ENCODE data around the gene RAB7A.

RAB7A gene

GRCh38 chr3:128835096-128835495 is 109.1 kb downstream of the RAB7A start:
- FAIRE-seq (no peak), DNase-seq (ENCODE audit: insufficient read length) (no peak)
- TF ChIP-seq POLR2A (IDR thresholded peaks at IDR 0.05; ENCODE audit: low read depth, low read length) (no peak), TAF1 (IDR thresholded peaks at IDR 0.05; ENCODE audit: borderline replicate concordance, low read depth, low read length) (no peak), POLR2AphosphoS5 (IDR thresholded peaks at IDR 0.05; ENCODE audit: low read depth, low read length) (no peak)

- no peak for DNase-seq (ENCODE audit: insufficient read length)
- FAIRE-seq = no peak
- TF ChIP-seq TAF1 (IDR thresholded peaks at IDR 0.05; ENCODE audit: borderline replicate concordance, low read depth, low read length) (no peak), POLR2A (IDR thresholded peaks at IDR 0.05; ENCODE audit: low read depth, low read length) (no peak), POLR2AphosphoS5 (IDR thresholded peaks at IDR 0.05; ENCODE audit: low read depth, low read length) (no peak)
Measured at GRCh38 chr3:128841926-128842920, 116.2 kb downstream of the RAB7A start.

GRCh38 chr3:128844502-128844901 is 118.5 kb downstream of the RAB7A start:
- TF ChIP-seq TAF1 (IDR thresholded peaks at IDR 0.05; ENCODE audit: borderline replicate concordance, low read depth, low read length) (no peak), POLR2A (IDR thresholded peaks at IDR 0.05; ENCODE audit: low read depth, low read length) (no peak), POLR2AphosphoS5 (IDR thresholded peaks at IDR 0.05; ENCODE audit: low read depth, low read length) (no peak)
- DNase-seq (ENCODE audit: insufficient read length) (no peak), FAIRE-seq (no peak)

GRCh38 chr3:128845119-128845777 is 119.3 kb downstream of the RAB7A start:
- no peak for TF ChIP-seq POLR2AphosphoS5 (IDR thresholded peaks at IDR 0.05; ENCODE audit: low read depth, low read length)
- TF ChIP-seq TAF1 (IDR thresholded peaks at IDR 0.05; ENCODE audit: borderline replicate concordance, low read depth, low read length) = no peak
- no peak for TF ChIP-seq POLR2A (IDR thresholded peaks at IDR 0.05; ENCODE audit: low read depth, low read length)
- no peak for FAIRE-seq
- no peak for DNase-seq (ENCODE audit: insufficient read length)

- peak; percentile 88 for DNase-seq (ENCODE audit: insufficient read length)
- peak; percentile 89 for FAIRE-seq
- TF ChIP-seq POLR2A (IDR thresholded peaks at IDR 0.05; ENCODE audit: low read depth, low read length) (no peak; the same call in 1 of the 2 replicates), TAF1 (IDR thresholded peaks at IDR 0.05; ENCODE audit: borderline replicate concordance, low read depth, low read length) (no peak), POLR2AphosphoS5 (IDR thresholded peaks at IDR 0.05; ENCODE audit: low read depth, low read length) (no peak)
Measured at GRCh38 chr3:128845778-128846485, 119.9 kb downstream of the RAB7A start.

GRCh38 chr3:128846486-128846891 is 120.5 kb downstream of the RAB7A start:
- DNase-seq (ENCODE audit: insufficient read length) = no peak

GRCh38 chr3:128847666-128848370 is 121.8 kb downstream of the RAB7A start:
- TF ChIP-seq TAF1 (IDR thresholded peaks at IDR 0.05; ENCODE audit: borderline replicate concordance, low read depth, low read length) = no peak
- no peak for TF ChIP-seq POLR2AphosphoS5 (IDR thresholded peaks at IDR 0.05; ENCODE audit: low read depth, low read length)
- TF ChIP-seq POLR2A (IDR thresholded peaks at IDR 0.05; ENCODE audit: low read depth, low read length) = no peak
- no peak for DNase-seq (ENCODE audit: insufficient read length)
- no peak for FAIRE-seq

More at GRCh38 chr3:128846486-128846891, 120.5 kb downstream of the RAB7A start:
- TF ChIP-seq TAF1 (IDR thresholded peaks at IDR 0.05; ENCODE audit: borderline replicate concordance, low read depth, low read length) = no peak
- no peak for TF ChIP-seq POLR2A (IDR thresholded peaks at IDR 0.05; ENCODE audit: low read depth, low read length)
- TF ChIP-seq POLR2AphosphoS5 (IDR thresholded peaks at IDR 0.05; ENCODE audit: low read depth, low read length) = no peak
- FAIRE-seq = no peak

GRCh38 chr3:128848936-128849335 is 123.0 kb downstream of the RAB7A start:
- DNase-seq (ENCODE audit: insufficient read length) = no peak
- TF ChIP-seq TAF1 (IDR thresholded peaks at IDR 0.05; ENCODE audit: borderline replicate concordance, low read depth, low read length) (no peak), POLR2A (IDR thresholded peaks at IDR 0.05; ENCODE audit: low read depth, low read length) (no peak)
- FAIRE-seq = no peak

GRCh38 chr3:128849911-128850455 is 124.0 kb downstream of the RAB7A start:
- DNase-seq (ENCODE audit: insufficient read length) = no peak
- no peak for FAIRE-seq
- TF ChIP-seq POLR2A (IDR thresholded peaks at IDR 0.05; ENCODE audit: low read depth, low read length) (no peak), POLR2AphosphoS5 (IDR thresholded peaks at IDR 0.05; ENCODE audit: low read depth, low read length) (no peak), TAF1 (IDR thresholded peaks at IDR 0.05; ENCODE audit: borderline replicate concordance, low read depth, low read length) (no peak)

- DNase-seq (ENCODE audit: insufficient read length) = no peak
- TF ChIP-seq TAF1 (IDR thresholded peaks at IDR 0.05; ENCODE audit: borderline replicate concordance, low read depth, low read length) = no peak
- TF ChIP-seq POLR2AphosphoS5 (IDR thresholded peaks at IDR 0.05; ENCODE audit: low read depth, low read length) = no peak
- no peak for TF ChIP-seq POLR2A (IDR thresholded peaks at IDR 0.05; ENCODE audit: low read depth, low read length)
- no peak for FAIRE-seq
Measured at GRCh38 chr3:128850544-128850943, 124.6 kb downstream of the RAB7A start.

All from GM12892 (cell line).